Measurements from ENCODE around the gene GTF2H3.

GTF2H3 gene

GRCh38 chr12:123667771-123668170 is 34.1 kb downstream of the GTF2H3 start:
- no peak overlapping the region for H3K14ac ChIP-seq (ENCODE audit: low read length)
- H3K79me2 ChIP-seq (ENCODE audit: control insufficient read depth, insufficient read depth, low read length, poor library complexity), result peaks cover 4% of the 10 kb centered on the region
- H2AK5ac ChIP-seq (ENCODE audit: low read length), result no peak overlapping the region
- peaks cover 2% of the 10 kb centered on the region for H3K79me1 ChIP-seq (ENCODE audit: low read length)
- no peak overlapping the region for H3K18ac ChIP-seq (ENCODE audit: low read length)
- WGBS (ENCODE audit: extremely low coverage, insufficient coverage, insufficient read length), result no CpG with 5 or more reads among the region's 8 CpGs
- H3K9ac ChIP-seq (ENCODE audit: low read length), result no peak overlapping the region
- no peak overlapping the region for H3K4ac ChIP-seq (ENCODE audit: low read depth, low read length)
- H2AFZ ChIP-seq (ENCODE audit: insufficient read depth, low read length, poor library complexity), result no peak overlapping the region
- H3K4me3 ChIP-seq (ENCODE audit: low read depth, low read length), result no peak overlapping the region
- H3K27me3 ChIP-seq (ENCODE audit: insufficient read depth, low read length), result no peaks in the 10 kb centered on the region
- H3K9me3 ChIP-seq (ENCODE audit: insufficient read depth, low read depth, low read length), result no peaks in the 10 kb centered on the region
- H3K27ac ChIP-seq (ENCODE audit: low read depth, low read length), result no peak overlapping the region
- no peak for DNase-seq
- H3K23ac ChIP-seq (ENCODE audit: low read length), result no peak overlapping the region
- no peak overlapping the region for H3K4me2 ChIP-seq (ENCODE audit: low read length)
- H2BK120ac ChIP-seq (ENCODE audit: insufficient read depth, low read length, poor library complexity), result no peak overlapping the region
- H3K36me3 ChIP-seq (ENCODE audit: control insufficient read depth in 1 of 2, insufficient read depth in 2 of 2, low read length in 2 of 2), result no peaks in the 10 kb centered on the region
- H3K4me1 ChIP-seq (ENCODE audit: control insufficient read depth in 1 of 2, insufficient read depth in 2 of 2, low read length in 2 of 2), result peaks cover 3 to 6% of the 10 kb centered on the region in 2 experiments
- H4K12ac ChIP-seq (ENCODE audit: low read depth, low read length), result no peak overlapping the region
- H4K91ac ChIP-seq (ENCODE audit: low read depth, low read length), result no peak overlapping the region
- H2BK12ac ChIP-seq (ENCODE audit: low read length), result no peak overlapping the region
- no peak overlapping the region for H2BK5ac ChIP-seq (ENCODE audit: low read depth, low read length, poor library complexity)
- H4K8ac ChIP-seq (ENCODE audit: low read depth, low read length), result no peak overlapping the region

GRCh38 chr12:123670882-123671728 is 37.5 kb downstream of the GTF2H3 start, which contains the start of gene TCTN2:
Gene TCTN2 (plus strand): TSS chr12:123671113. CDS start chr12:123671241, 128 bp downstream.
- Histone ChIP-seq H3K4me1 (ENCODE audit: control insufficient read depth in 1 of 2, insufficient read depth in 2 of 2, low read length in 2 of 2) (peaks cover 3 to 6% of the 10 kb centered on the region in 2 experiments), H3K36me3 (ENCODE audit: control insufficient read depth in 1 of 2, insufficient read depth in 2 of 2, low read length in 2 of 2) (peaks cover 13 to 14% of the 10 kb centered on the region in 2 experiments), H4K91ac (ENCODE audit: low read depth, low read length) (peak within 1 kb of the TSS; percentile 15), H3K79me1 (ENCODE audit: low read length) (peaks cover 2% of the 10 kb centered on the region), H4K8ac (ENCODE audit: low read depth, low read length) (peak within 1 kb of the TSS; percentile 85), H3K4me2 (ENCODE audit: low read length) (peak within 1 kb of the TSS; percentile 81), H3K18ac (ENCODE audit: low read length) (peak within 1 kb of the TSS; percentile 22), H3K9me3 (ENCODE audit: insufficient read depth, low read depth, low read length) (no peaks in the 10 kb centered on the region), H3K23ac (ENCODE audit: low read length) (no peak within 1 kb of the TSS), H2AK5ac (ENCODE audit: low read length) (no peak within 1 kb of the TSS), H4K12ac (ENCODE audit: low read depth, low read length) (peak within 1 kb of the TSS; percentile 65), H2BK12ac (ENCODE audit: low read length) (no peak within 1 kb of the TSS), H2AFZ (ENCODE audit: insufficient read depth, low read length, poor library complexity) (peak within 1 kb of the TSS; percentile 96), H3K27ac (ENCODE audit: low read depth, low read length) (no peak within 1 kb of the TSS), H3K4me3 (ENCODE audit: low read depth, low read length) (peak within 1 kb of the TSS; percentile 88), H3K79me2 (ENCODE audit: control insufficient read depth, insufficient read depth, low read length, poor library complexity) (peaks cover 4% of the 10 kb centered on the region), H3K9ac (ENCODE audit: low read length) (peak within 1 kb of the TSS; percentile 46), H3K14ac (ENCODE audit: low read length) (peak within 1 kb of the TSS; percentile 51), H3K4ac (ENCODE audit: low read depth, low read length) (no peak within 1 kb of the TSS), H2BK5ac (ENCODE audit: low read depth, low read length, poor library complexity) (peak within 1 kb of the TSS; percentile 24), H3K27me3 (ENCODE audit: insufficient read depth, low read length) (no peaks in the 10 kb centered on the region), H2BK120ac (ENCODE audit: insufficient read depth, low read length, poor library complexity) (no peak within 1 kb of the TSS)
- WGBS (ENCODE audit: extremely low coverage, insufficient coverage, insufficient read length), result no CpG with 5 or more reads among the region's 53 CpGs
- peak; percentile 89 to 95 for DNase-seq

GRCh38 chr12:123671876-123672275 is 38.2 kb downstream of the GTF2H3 start:
- Histone ChIP-seq H2AK5ac (ENCODE audit: low read length) (no peak overlapping the region), H2BK12ac (ENCODE audit: low read length) (no peak overlapping the region), H3K36me3 (ENCODE audit: control insufficient read depth in 1 of 2, insufficient read depth in 2 of 2, low read length in 2 of 2) (peaks cover 13 to 14% of the 10 kb centered on the region in 2 experiments), H3K4ac (ENCODE audit: low read depth, low read length) (no peak overlapping the region), H3K79me1 (ENCODE audit: low read length) (peaks cover 2% of the 10 kb centered on the region), H3K27me3 (ENCODE audit: insufficient read depth, low read length) (no peaks in the 10 kb centered on the region), H3K27ac (ENCODE audit: low read depth, low read length) (no peak overlapping the region), H3K23ac (ENCODE audit: low read length) (no peak overlapping the region), H4K12ac (ENCODE audit: low read depth, low read length) (no peak overlapping the region), H4K8ac (ENCODE audit: low read depth, low read length) (no peak overlapping the region), H3K79me2 (ENCODE audit: control insufficient read depth, insufficient read depth, low read length, poor library complexity) (peaks cover 4% of the 10 kb centered on the region), H3K4me2 (ENCODE audit: low read length) (peak overlapping the region; percentile 81), H3K4me3 (ENCODE audit: low read depth, low read length) (no peak overlapping the region), H2BK5ac (ENCODE audit: low read depth, low read length, poor library complexity) (no peak overlapping the region), H2BK120ac (ENCODE audit: insufficient read depth, low read length, poor library complexity) (no peak overlapping the region), H3K9me3 (ENCODE audit: insufficient read depth, low read depth, low read length) (no peaks in the 10 kb centered on the region), H3K9ac (ENCODE audit: low read length) (no peak overlapping the region), H3K4me1 (ENCODE audit: control insufficient read depth in 1 of 2, insufficient read depth in 2 of 2, low read length in 2 of 2) (peaks cover 3 to 6% of the 10 kb centered on the region in 2 experiments), H4K91ac (ENCODE audit: low read depth, low read length) (no peak overlapping the region), H2AFZ (ENCODE audit: insufficient read depth, low read length, poor library complexity) (no peak overlapping the region), H3K14ac (ENCODE audit: low read length) (no peak overlapping the region), H3K18ac (ENCODE audit: low read length) (no peak overlapping the region)
- no CpG with 5 or more reads among the region's 6 CpGs for WGBS (ENCODE audit: extremely low coverage, insufficient coverage, insufficient read length)
- DNase-seq, result no peak

GRCh38 chr12:123675436-123675835 is 41.8 kb downstream of the GTF2H3 start:
- H3K14ac ChIP-seq (ENCODE audit: low read length), result no peak overlapping the region
- no peak overlapping the region for H2BK12ac ChIP-seq (ENCODE audit: low read length)
- H3K9ac ChIP-seq (ENCODE audit: low read length), result no peak overlapping the region
- no peak overlapping the region for H3K23ac ChIP-seq (ENCODE audit: low read length)
- no peak overlapping the region for H2AFZ ChIP-seq (ENCODE audit: insufficient read depth, low read length, poor library complexity)
- H3K79me1 ChIP-seq (ENCODE audit: low read length), result peaks cover 2% of the 10 kb centered on the region
- H3K4me3 ChIP-seq (ENCODE audit: low read depth, low read length), result no peak overlapping the region
- H3K36me3 ChIP-seq (ENCODE audit: control insufficient read depth in 1 of 2, insufficient read depth in 2 of 2, low read length in 2 of 2), result peaks cover 13 to 14% of the 10 kb centered on the region in 2 experiments
- H4K91ac ChIP-seq (ENCODE audit: low read depth, low read length), result no peak overlapping the region
- no peak overlapping the region for H2AK5ac ChIP-seq (ENCODE audit: low read length)
- H3K9me3 ChIP-seq (ENCODE audit: insufficient read depth, low read depth, low read length), result no peaks in the 10 kb centered on the region
- H3K27me3 ChIP-seq (ENCODE audit: insufficient read depth, low read length), result no peaks in the 10 kb centered on the region
- WGBS (ENCODE audit: extremely low coverage, insufficient coverage, insufficient read length), result no CpG with 5 or more reads among the region's 1 CpG
- DNase-seq, result no peak
- no peak overlapping the region for H3K4me2 ChIP-seq (ENCODE audit: low read length)
- peaks cover 3 to 6% of the 10 kb centered on the region in 2 experiments for H3K4me1 ChIP-seq (ENCODE audit: control insufficient read depth in 1 of 2, insufficient read depth in 2 of 2, low read length in 2 of 2)
- H3K18ac ChIP-seq (ENCODE audit: low read length), result no peak overlapping the region
- H3K79me2 ChIP-seq (ENCODE audit: control insufficient read depth, insufficient read depth, low read length, poor library complexity), result peaks cover 4% of the 10 kb centered on the region
- H3K27ac ChIP-seq (ENCODE audit: low read depth, low read length), result no peak overlapping the region
- H2BK120ac ChIP-seq (ENCODE audit: insufficient read depth, low read length, poor library complexity), result no peak overlapping the region
- no peak overlapping the region for H4K8ac ChIP-seq (ENCODE audit: low read depth, low read length)
- H2BK5ac ChIP-seq (ENCODE audit: low read depth, low read length, poor library complexity), result no peak overlapping the region
- H3K4ac ChIP-seq (ENCODE audit: low read depth, low read length), result no peak overlapping the region
- H4K12ac ChIP-seq (ENCODE audit: low read depth, low read length), result no peak overlapping the region
